Loucy (cell line): ENCODE data around the gene PARN.
"Not testable (repeated sequence)": the region's sequence is repeated elsewhere in the genome, so short reads cannot be mapped to it uniquely, and the experiment has no call there.

Experiments used
- H2AFZ ChIP-seq: fragments of 200-600 bp; sonication (generic); 2 replicates; pipeline ENCODE4 v1.6.0; 2016; ENCODE audit warnings: antibody characterized with exemption, mild to moderate bottlenecking, low read length, moderate library complexity
- H3F3A ChIP-seq: fragments of 200-600 bp; 2 replicates; pipeline ENCODE4 v1.6.0; 2016; ENCODE audit warnings: antibody characterized with exemption, low read depth, mild to moderate bottlenecking
- H3K27me3 ChIP-seq: fragments of 200-600 bp; sonication (generic); 2 replicates; pipeline ENCODE4 v1.6.1; 2014; ENCODE audit warnings: low read length, mild to moderate bottlenecking; ENCODE audit not compliant: insufficient read depth, poor library complexity, severe bottlenecking
- H3K36me3 ChIP-seq: fragments of 200-600 bp; sonication (generic); 2 replicates; pipeline ENCODE4 v1.6.1; 2016; ENCODE audit warnings: low read length; ENCODE audit not compliant: insufficient read depth
- H3K4me1 ChIP-seq: fragments of 200-600 bp; sonication (generic); 2 replicates; pipeline ENCODE4 v1.5.1; 2014; ENCODE audit warnings: low read length, mild to moderate bottlenecking; ENCODE audit not compliant: insufficient read depth, poor library complexity, severe bottlenecking
- H3K4me2 ChIP-seq: fragments of 200-600 bp; sonication (generic); 2 replicates; pipeline ENCODE4 v1.6.0; 2014; ENCODE audit warnings: antibody characterized with exemption, low read length, low read depth, mild to moderate bottlenecking; ENCODE audit not compliant: poor library complexity, severe bottlenecking
- H3K4me3 ChIP-seq: fragments of 200-600 bp; sonication (generic); 2 replicates; pipeline ENCODE4 v1.5.1; 2014; ENCODE audit warnings: low read length, mild to moderate bottlenecking, mixed read lengths; ENCODE audit not compliant: poor library complexity, severe bottlenecking
- H3K79me2 ChIP-seq: fragments of 200-600 bp; sonication (generic); 2 replicates; pipeline ENCODE4 v1.6.1; 2014; ENCODE audit warnings: low read length; ENCODE audit not compliant: insufficient read depth
- H3K9ac ChIP-seq: fragments of 200-600 bp; sonication (generic); 2 replicates; pipeline ENCODE4 v1.6.0; 2014; ENCODE audit warnings: mild to moderate bottlenecking, low read depth, low read length, moderate library complexity; ENCODE audit not compliant: poor library complexity, severe bottlenecking
- H3K9me2 ChIP-seq: fragments of 200-600 bp; sonication (generic); replicated peaks from 2 replicates; pipeline ENCODE4 v1.6.1; 2016; ENCODE audit warnings: low read depth, low read length, mixed read lengths
- H3K9me3 ChIP-seq: fragments of 200-600 bp; sonication (generic); 2 replicates; pipeline ENCODE4 v1.6.1; 2014; ENCODE audit warnings: mild to moderate bottlenecking, antibody characterized with exemption, low read length, low read depth; ENCODE audit not compliant: insufficient read depth
- H4K20me1 ChIP-seq: fragments of 200-600 bp; sonication (generic); 2 replicates; pipeline ENCODE4 v1.6.0; 2014; ENCODE audit warnings: antibody characterized with exemption, low read length, mild to moderate bottlenecking; ENCODE audit not compliant: insufficient read depth, poor library complexity, severe bottlenecking
- EZH2phosphoT487 ChIP-seq: fragments of 200-600 bp; IDR thresholded peaks from 2 replicates; pipeline ENCODE4 v1.6.1; 2018; ENCODE audit warnings: antibody characterized with exemption, mild to moderate bottlenecking, moderate library complexity, borderline replicate concordance
- TF ChIP-seq, protein P1 (sequence below): fragments of 200-600 bp; sonication (generic); conservative IDR thresholded peaks from 2 replicates; pipeline ENCODE4 v1.5.1; 2014; ENCODE audit warnings: mild to moderate bottlenecking, antibody characterized with exemption, low read length

PARN gene

GRCh38 chr16:14635395-14636165, 5.5 kb upstream of the PARN start:
- Histone ChIP-seq H3K4me1 (no peaks in the 10 kb centered on the region), H3K79me2 (peaks cover 65% of the 10 kb centered on the region)

DNA sequence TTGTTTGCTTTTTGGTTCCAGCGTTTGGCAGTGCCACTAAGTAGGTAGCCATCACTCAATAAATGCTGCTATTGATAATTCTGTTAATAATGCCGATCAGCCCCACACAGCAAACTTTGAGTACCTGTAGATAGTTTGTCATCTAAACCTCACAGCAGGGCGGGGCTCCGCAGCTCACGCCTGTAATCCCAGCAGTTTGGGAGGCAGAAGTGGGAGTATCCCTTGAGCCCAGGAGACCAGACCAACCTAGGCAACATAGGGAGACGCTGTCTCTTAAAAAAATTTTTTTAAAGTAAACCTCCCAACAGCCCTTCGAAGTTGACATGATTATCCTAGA, 4.3 kb upstream of the PARN start:
- no peak overlapping the region for H3K9ac ChIP-seq
- H2AFZ ChIP-seq: no peak overlapping the region
- H3K4me3 ChIP-seq: peak overlapping the region; percentile 91
- H3K27me3 ChIP-seq: no peaks in the 10 kb centered on the region
- TF ChIP-seq, protein P1, sequence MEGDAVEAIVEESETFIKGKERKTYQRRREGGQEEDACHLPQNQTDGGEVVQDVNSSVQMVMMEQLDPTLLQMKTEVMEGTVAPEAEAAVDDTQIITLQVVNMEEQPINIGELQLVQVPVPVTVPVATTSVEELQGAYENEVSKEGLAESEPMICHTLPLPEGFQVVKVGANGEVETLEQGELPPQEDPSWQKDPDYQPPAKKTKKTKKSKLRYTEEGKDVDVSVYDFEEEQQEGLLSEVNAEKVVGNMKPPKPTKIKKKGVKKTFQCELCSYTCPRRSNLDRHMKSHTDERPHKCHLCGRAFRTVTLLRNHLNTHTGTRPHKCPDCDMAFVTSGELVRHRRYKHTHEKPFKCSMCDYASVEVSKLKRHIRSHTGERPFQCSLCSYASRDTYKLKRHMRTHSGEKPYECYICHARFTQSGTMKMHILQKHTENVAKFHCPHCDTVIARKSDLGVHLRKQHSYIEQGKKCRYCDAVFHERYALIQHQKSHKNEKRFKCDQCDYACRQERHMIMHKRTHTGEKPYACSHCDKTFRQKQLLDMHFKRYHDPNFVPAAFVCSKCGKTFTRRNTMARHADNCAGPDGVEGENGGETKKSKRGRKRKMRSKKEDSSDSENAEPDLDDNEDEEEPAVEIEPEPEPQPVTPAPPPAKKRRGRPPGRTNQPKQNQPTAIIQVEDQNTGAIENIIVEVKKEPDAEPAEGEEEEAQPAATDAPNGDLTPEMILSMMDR: no peak
- H3K4me1 ChIP-seq: no peaks in the 10 kb centered on the region
- peaks cover 33% of the 10 kb centered on the region for H4K20me1 ChIP-seq
- no peaks in the 10 kb centered on the region for H3K9me3 ChIP-seq
- no peaks in the 10 kb centered on the region for H3K36me3 ChIP-seq
- no peaks in the 10 kb centered on the region for H3K9me2 ChIP-seq
- peak overlapping the region; percentile 90 for H3K4me2 ChIP-seq
- no peaks in the 10 kb centered on the region for H3F3A ChIP-seq
- H3K79me2 ChIP-seq: peaks cover 63% of the 10 kb centered on the region

More at GRCh38 chr16:14635395-14636165, 5.5 kb upstream of the PARN start:
- H3K9me2 ChIP-seq: no peaks in the 10 kb centered on the region
- TF ChIP-seq EZH2phosphoT487: no peak
- TF ChIP-seq, protein P1: no peak
- H3K36me3 ChIP-seq: no peaks in the 10 kb centered on the region
- H3K9me3 ChIP-seq: no peaks in the 10 kb centered on the region
- H3K9ac ChIP-seq: no peak overlapping the region
- H4K20me1 ChIP-seq: peaks cover 29% of the 10 kb centered on the region
- H2AFZ ChIP-seq: no peak overlapping the region
- H3K4me2 ChIP-seq: no peak overlapping the region
- no peaks in the 10 kb centered on the region for H3F3A ChIP-seq
- no peaks in the 10 kb centered on the region for H3K27me3 ChIP-seq
- no peak overlapping the region for H3K4me3 ChIP-seq

GRCh38 chr16:14632693-14633569, 2.9 kb upstream of the PARN start, which contains the start of gene BFAR:
TSS of gene BFAR (plus strand) at chr16:14632951. CDS start at chr16:14644347, 11,396 bp downstream.
- Histone ChIP-seq H3K9me2 (no peaks in the 10 kb centered on the region), H3K9me3 (no peaks in the 10 kb centered on the region), H3F3A (no peaks in the 10 kb centered on the region), H3K4me1 (peaks cover 4% of the 10 kb centered on the region), H3K4me2 (peak within 1 kb of the TSS; percentile 90), H3K36me3 (no peaks in the 10 kb centered on the region), H3K4me3 (peak within 1 kb of the TSS; percentile 91), H3K9ac (peak within 1 kb of the TSS; percentile 89), H4K20me1 (peaks cover 33% of the 10 kb centered on the region), H3K27me3 (no peaks in the 10 kb centered on the region), H2AFZ (no peak within 1 kb of the TSS), H3K79me2 (peaks cover 63% of the 10 kb centered on the region)
- TF ChIP-seq, protein P1: no peak
- no peak for TF ChIP-seq EZH2phosphoT487

DNA sequence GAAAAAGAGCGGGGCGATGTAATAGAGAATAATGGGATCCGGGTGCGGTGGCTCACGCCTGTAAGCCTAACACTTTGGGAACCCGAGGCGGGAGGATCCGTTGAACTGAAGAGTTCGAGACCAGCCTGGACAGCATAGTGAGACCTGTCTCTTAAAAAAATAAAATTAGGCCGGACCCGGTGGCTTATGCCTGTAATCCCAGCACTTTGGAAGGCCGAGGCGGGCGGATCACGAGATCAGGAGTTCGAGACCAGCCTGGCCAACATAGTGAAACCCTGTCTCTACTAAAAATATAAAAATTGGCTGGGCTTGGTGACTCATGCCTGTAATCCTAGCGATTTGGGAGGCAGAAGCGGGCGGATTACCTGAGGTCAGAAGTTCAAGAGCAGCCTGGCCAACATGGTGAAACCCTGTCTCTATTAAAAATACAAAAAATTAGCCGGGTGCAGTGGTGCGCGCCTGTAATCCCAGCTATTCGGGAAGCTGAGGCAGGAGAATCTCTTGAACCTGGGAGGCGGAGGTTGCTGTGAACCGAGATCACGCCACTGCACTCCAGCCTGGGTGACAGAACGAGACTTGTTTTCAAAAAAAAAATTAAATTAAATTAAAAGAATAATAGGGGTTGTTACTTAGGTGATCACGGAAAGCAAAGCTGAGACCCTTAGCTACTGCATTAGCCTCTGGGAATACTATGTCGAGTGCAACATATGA, 715 bp upstream of the PARN start:
- H3K36me3 ChIP-seq, H3K4me1 ChIP-seq, H3K9me3 ChIP-seq, H3F3A ChIP-seq, H3K27me3 ChIP-seq, H3K9me2 ChIP-seq: not testable (repeated sequence)
- Histone ChIP-seq H2AFZ (0 out of 2 replicates have a peak overlapping the region, but pooled peaks have one; percentile 43), H3K4me3 (peak overlapping the region; percentile 96), H3K79me2 (peaks cover 52% of the 10 kb centered on the region), H3K9ac (peak overlapping the region; percentile 66), H3K4me2 (peak overlapping the region; percentile 86), H4K20me1 (peaks cover 29% of the 10 kb centered on the region)
